Kidney (tissue), 14 donors: ENCODE data around the gene SKAP2. TPM values are rescaled to one million over a fixed set of nuclear protein-coding genes. Genes with fewer than 3 reads are reported as not detected.

ENCODE experiments used
- DNase-seq, 5 donors: peaks; one replicate each; pipeline ENCODE4 v3.0.0-alpha.2; 2013 to 2020
- FAIRE-seq: peaks from 2 replicates; lab custom pipeline; 2012; peaks lifted over from hg19 to GRCh38; lab: Jason Lieb, UNC
- H3K27ac ChIP-seq, 2 donors: one replicate each; pipeline ENCODE4 v1.7.0; 2013; ENCODE audit warnings: low read depth in 2 of 2, low read length in 2 of 2, inconsistent platforms in 1 of 2
- H3K27me3 ChIP-seq: one replicate; pipeline ENCODE4 v1.7.1; 2013; ENCODE audit warnings: low read length, inconsistent platforms; ENCODE audit not compliant: control insufficient read depth, insufficient read depth
- H3K36me3 ChIP-seq, 3 donors: one replicate each; pipeline versions ENCODE4 v1.7.0 to v1.7.1; 2013; ENCODE audit warnings: low read length in 3 of 3, control low read depth in 1 of 3, inconsistent platforms in 1 of 3; ENCODE audit not compliant: insufficient read depth in 3 of 3, control insufficient read depth in 2 of 3
- H3K4me1 ChIP-seq, 3 donors: one replicate each; pipeline versions ENCODE4 v1.7.0 to v1.7.1; 2013; ENCODE audit warnings: low read length in 3 of 3, inconsistent platforms in 1 of 3, low read depth in 1 of 3; ENCODE audit not compliant: control insufficient read depth in 2 of 3, insufficient read depth in 2 of 3
- H3K4me3 ChIP-seq, 3 donors: one replicate each; pipeline versions ENCODE4 v1.7.0 to v1.8.1; 2013; ENCODE audit warnings: low read length in 3 of 3, control low read depth in 1 of 3, inconsistent platforms in 1 of 3
- H3K9ac ChIP-seq, 3 donors: one replicate each; pipeline versions ENCODE4 v1.7.0 to v1.7.1; 2013; ENCODE audit warnings: low read length in 3 of 3, control low read depth in 1 of 3, inconsistent platforms in 1 of 3
- H3K9me3 ChIP-seq, 3 donors: one replicate each; pipeline versions ENCODE4 v1.7.0 to v1.7.1; 2013; ENCODE audit warnings: low read length in 3 of 3, control low read depth in 1 of 3, inconsistent platforms in 1 of 3; ENCODE audit not compliant: control insufficient read depth in 2 of 3, insufficient read depth in 1 of 3
- CTCF ChIP-seq: IDR thresholded peaks from 3 replicates; pipeline ENCODE4 v1.5.1; 2012; ENCODE audit warnings: mild to moderate bottlenecking, moderate library complexity, borderline replicate concordance; ENCODE audit not compliant: insufficient read depth; ENCODE audit errors: extremely low read depth
- intact Hi-C: fragments of 100-400 bp; cut with DNase I; formaldehyde crosslinking; loops from one replicate; pipeline ENCODE4 v1.11.1; 2022
- polyA plus RNA-seq: library from polyadenylated mRNA; stranded (reverse); fragments of 350-450 nt; fragmentation: Illumina TruSeq; extraction: RNeasy Lipid Tissue Mini Kit (QIAGEN cat#74804); gene quantifications from one replicate; pipeline ENCODE4 v1.2.3, GENCODE V29; 2014; ENCODE audit warnings: low read depth, low replicate concordance; ENCODE audit not compliant: insufficient read depth
- total RNA-seq: library from RNA; stranded (reverse); fragmentation: NEBNext Ultra II Directional; extraction: Animal tissue kit (Norgen Biotek cat#: 25700); gene quantifications from one replicate; pipeline ENCODE4 v1.2.1, GENCODE V29; 2021
- donor health status: control.
- donor health status: control.
- donor health status: control.
- donor health status: control.
- donor health status: control.
- donor health status: DM: yes; HTN: yes; CAD: no.
- donor health status: Normal renal cell carcinoma (clear cell type).

SKAP2 gene
- total and polyA plus RNA-seq, 2 donors from 2014 or later = 20.0 to 75.8 TPM

- Histone ChIP-seq H3K27ac (no peak overlapping the region), H3K9me3 (no peaks in the 10 kb centered on the region), H3K36me3 (no peaks in the 10 kb centered on the region), H3K4me1 (no peaks in the 10 kb centered on the region), H3K4me3 (no peak overlapping the region), H3K27me3 (no peaks in the 10 kb centered on the region), H3K9ac (no peak overlapping the region)
- TF ChIP-seq CTCF = no peak
- intact Hi-C loops = loop anchor here (10.0 kb wide), 1 partner anchor 160 kb away; no protein-coding TSS in a partner anchor
- FAIRE-seq (no peak), DNase-seq (no peak)
Measured at GRCh38 chr7:26694713-26695112, 169.7 kb downstream of the SKAP2 start.

- Histone ChIP-seq H3K4me1 (peaks cover 0 to under 1% (median under 1%) of the 10 kb centered on the region in 3 donors), H3K9ac (no peak overlapping the region), H3K9me3 (no peaks in the 10 kb centered on the region), H3K4me3 (no peak overlapping the region), H3K36me3 (no peaks in the 10 kb centered on the region), H3K27me3 (no peaks in the 10 kb centered on the region), H3K27ac (no peak overlapping the region)
- FAIRE-seq = no peak
- no peak for DNase-seq
- intact Hi-C loops = loop anchor here (10.0 kb wide), 1 partner anchor 161 kb away; no protein-coding TSS in a partner anchor
- no peak for TF ChIP-seq CTCF
Measured at GRCh38 chr7:26694141-26694540, 170.2 kb downstream of the SKAP2 start.

- H3K4me3 ChIP-seq = no peak overlapping the region
- no peaks in the 10 kb centered on the region for H3K27me3 ChIP-seq
- FAIRE-seq (no peak), DNase-seq (no peak)
- peaks cover 0 to 8% (median 2%) of the 10 kb centered on the region in 3 donors for H3K4me1 ChIP-seq
- H3K36me3 ChIP-seq = no peaks in the 10 kb centered on the region
- no peaks in the 10 kb centered on the region for H3K9me3 ChIP-seq
- intact Hi-C loops = loop anchor here (10.0 kb wide), 1 partner anchor 163 kb away; no protein-coding TSS in a partner anchor
- H3K27ac ChIP-seq = no peak overlapping the region
- no peak overlapping the region for H3K9ac ChIP-seq
- no peak for TF ChIP-seq CTCF
Measured at GRCh38 chr7:26691886-26692285, 172.5 kb downstream of the SKAP2 start.

- peaks cover 0 to 11% (median 2%) of the 10 kb centered on the region in 3 donors for H3K4me1 ChIP-seq
- H3K27ac ChIP-seq = no peak overlapping the region
- no peaks in the 10 kb centered on the region for H3K36me3 ChIP-seq
- H3K9me3 ChIP-seq = no peaks in the 10 kb centered on the region
- FAIRE-seq = no peak
- intact Hi-C loops = loop anchor here (10.0 kb wide), 1 partner anchor 163 kb away; no protein-coding TSS in a partner anchor
- no peaks in the 10 kb centered on the region for H3K27me3 ChIP-seq
- DNase-seq = no peak
- H3K4me3 ChIP-seq = no peak overlapping the region
- TF ChIP-seq CTCF = no peak
- H3K9ac ChIP-seq = no peak overlapping the region
Measured at GRCh38 chr7:26691406-26691805, 173.0 kb downstream of the SKAP2 start.
